HEK293 (cell line): Measurements from ENCODE around the gene MGLL.

Experiments used
- CTCF ChIA-PET: fragments of 350-600 bp; formaldehyde crosslinking; extraction: SDS; loops from one replicate; lab custom pipeline; 2021; ENCODE audit warnings: antibody characterized with exemption; lab: Yijun Ruan, JAX
- POLR2A ChIA-PET: fragments of 300-600 bp; formaldehyde crosslinking; extraction: SDS; loops from one replicate; lab custom pipeline; 2020; ENCODE audit warnings: antibody characterized with exemption, inconsistent platforms; lab: Yijun Ruan, JAX
- H3K27ac ChIP-seq: fragments of 200-500 bp; sonication (Bioruptor generic); 2 replicates; pipeline ENCODE4 v1.5.1; 2014; ENCODE audit warnings: low read depth, low read length, control low read depth, inconsistent platforms; ENCODE audit errors: extremely low read depth
- H3K36me3 ChIP-seq, 2 experiments: fragments of 200-500 bp in 1 of 2; sonication (Bioruptor generic) in 1 of 2; 1 replicate in 1 of 2; 2 replicates in 1 of 2; pipeline ENCODE4 v1.5.1; 2014 to 2017; ENCODE audit warnings: inconsistent platforms in 2 of 2, low read length in 2 of 2; ENCODE audit not compliant: control insufficient read depth in 2 of 2, insufficient read depth in 1 of 2
- H3K4me1 ChIP-seq: fragments of 200-500 bp; sonication (Bioruptor generic); 2 replicates; pipeline ENCODE4 v1.5.1; 2014; ENCODE audit warnings: mild to moderate bottlenecking, low read length, inconsistent platforms; ENCODE audit not compliant: control insufficient read depth, insufficient read depth
- H3K4me3 ChIP-seq: 2 replicates; pipeline ENCODE4 v1.5.1; 2011; ENCODE audit warnings: low read depth, mild to moderate bottlenecking, control low read depth, low read length, moderate library complexity
- H3K9me3 ChIP-seq: fragments of 200-500 bp; sonication (Bioruptor generic); 2 replicates; pipeline ENCODE4 v1.5.1; 2014; ENCODE audit warnings: low read depth, low read length, inconsistent platforms; ENCODE audit not compliant: control insufficient read depth, insufficient read depth
- GLIS2 ChIP-seq: fragments of 450-650 bp; formaldehyde crosslinking; IDR thresholded peaks from 2 replicates; pipeline ENCODE4 v1.5.1; 2016; ENCODE audit warnings: missing biosample characterization, missing genetic modification characterization
- KLF7 ChIP-seq: fragments of 450-650 bp; formaldehyde crosslinking; IDR thresholded peaks from 2 replicates; pipeline ENCODE4 v1.5.1; 2016; ENCODE audit warnings: missing biosample characterization, missing genetic modification characterization, borderline replicate concordance
- KLF8 ChIP-seq: fragments of 450-650 bp; formaldehyde crosslinking; IDR thresholded peaks from 2 replicates; pipeline ENCODE4 v1.5.1; 2016; ENCODE audit warnings: missing biosample characterization, missing genetic modification characterization
- REPIN1 ChIP-seq: fragments of 450-650 bp; formaldehyde crosslinking; IDR thresholded peaks from 2 replicates; pipeline ENCODE4 v1.5.1; 2017; ENCODE audit warnings: missing biosample characterization, missing genetic modification characterization, low read depth
- YY1 ChIP-seq: fragments of 450-650 bp; formaldehyde crosslinking; IDR thresholded peaks from 2 replicates; pipeline ENCODE4 v1.5.1; 2018; ENCODE audit warnings: missing biosample characterization, missing genetic modification characterization
- ZBTB26 ChIP-seq: fragments of 450-650 bp; formaldehyde crosslinking; optimal IDR thresholded peaks from 2 replicates; pipeline ENCODE3; 2016; ENCODE audit warnings: missing biosample characterization, mild to moderate bottlenecking, missing genetic modification characterization
- ZBTB48 ChIP-seq: fragments of 450-650 bp; formaldehyde crosslinking; IDR thresholded peaks from 2 replicates; pipeline ENCODE4 v1.5.1; 2016; ENCODE audit warnings: missing biosample characterization, missing genetic modification characterization
- ZFP3 ChIP-seq: fragments of 450-650 bp; formaldehyde crosslinking; IDR thresholded peaks from 2 replicates; pipeline ENCODE4 v1.5.1; 2016; ENCODE audit warnings: low read depth, missing biosample characterization, missing genetic modification characterization
- ZNF114 ChIP-seq: fragments of 450-650 bp; formaldehyde crosslinking; IDR thresholded peaks from 2 replicates; pipeline ENCODE4 v1.5.0; 2017; ENCODE audit warnings: missing biosample characterization, missing genetic modification characterization
- ZNF37A ChIP-seq: fragments of 450-650 bp; IDR thresholded peaks from 2 replicates; pipeline ENCODE4 v1.5.1; 2018; ENCODE audit warnings: missing biosample characterization, missing genetic modification characterization
- ZNF426 ChIP-seq: fragments of 450-650 bp; formaldehyde crosslinking; IDR thresholded peaks from 2 replicates; pipeline ENCODE4 v1.5.1; 2017; ENCODE audit warnings: missing biosample characterization, missing genetic modification characterization, mild to moderate bottlenecking, inconsistent platforms, moderate library complexity
- ZNF473 ChIP-seq: fragments of 450-650 bp; formaldehyde crosslinking; IDR thresholded peaks from 2 replicates; pipeline ENCODE4 v1.5.1; 2017; ENCODE audit warnings: missing biosample characterization, missing genetic modification characterization
- ZNF518A ChIP-seq: fragments of 450-650 bp; formaldehyde crosslinking; conservative IDR thresholded peaks from 2 replicates; pipeline ENCODE4 v1.5.1; 2016; ENCODE audit warnings: low read depth, missing biosample characterization, missing genetic modification characterization
- ZNF561 ChIP-seq: fragments of 450-650 bp; IDR thresholded peaks from 2 replicates; pipeline ENCODE4 v1.5.1; 2018; ENCODE audit warnings: missing biosample characterization, missing genetic modification characterization, borderline replicate concordance
- ZNF704 ChIP-seq: fragments of 450-650 bp; formaldehyde crosslinking; IDR thresholded peaks from 2 replicates; pipeline ENCODE4 v1.5.1; 2016; ENCODE audit warnings: missing biosample characterization, missing genetic modification characterization
- ZNF76 ChIP-seq: fragments of 450-650 bp; formaldehyde crosslinking; IDR thresholded peaks from 2 replicates; pipeline ENCODE4; 2016; ENCODE audit warnings: low read depth, missing biosample characterization, missing genetic modification characterization, borderline replicate concordance
- ZSCAN16 ChIP-seq: fragments of 450-650 bp; formaldehyde crosslinking; IDR thresholded peaks from 2 replicates; pipeline ENCODE4 v1.5.1; 2016; ENCODE audit warnings: missing biosample characterization, missing genetic modification characterization
- TF ChIP-seq, protein P1 (sequence below): fragments of 450-650 bp; formaldehyde crosslinking; IDR thresholded peaks from 2 replicates; pipeline ENCODE4 v1.5.1; 2016; ENCODE audit warnings: missing biosample characterization, missing genetic modification characterization
- TF ChIP-seq, protein P2 (sequence below): fragments of 450-650 bp; formaldehyde crosslinking; IDR thresholded peaks from 2 replicates; pipeline ENCODE4 v1.5.1; 2017; ENCODE audit warnings: missing biosample characterization, missing genetic modification characterization
- TF ChIP-seq, protein P3 (sequence below): fragments of 450-650 bp; formaldehyde crosslinking; IDR thresholded peaks from 2 replicates; pipeline ENCODE4 v1.5.1; 2016; ENCODE audit warnings: missing biosample characterization, missing genetic modification characterization
- TF ChIP-seq, protein P4 (sequence below): fragments of 450-650 bp; formaldehyde crosslinking; conservative IDR thresholded peaks from 2 replicates; pipeline ENCODE4 v1.5.1; 2016; ENCODE audit warnings: low read depth, missing biosample characterization, missing genetic modification characterization

MGLL gene

GRCh38 chr3:127822682-127823425, 539 bp upstream of the MGLL start (continued):
- no peak for TF ChIP-seq ZBTB48
- peak; percentile 16; the same call in 1 of the 2 replicates for TF ChIP-seq GLIS2
- no peak for TF ChIP-seq ZNF518A (tag by site-specific recombination)
- no peak for TF ChIP-seq ZSCAN16
- TF ChIP-seq ZNF37A (tag by site-specific recombination), result no peak
- TF ChIP-seq KLF8 (tag by site-specific recombination), result peak; percentile 29; the same call in 1 of the 2 replicates
- TF ChIP-seq, protein P1, sequence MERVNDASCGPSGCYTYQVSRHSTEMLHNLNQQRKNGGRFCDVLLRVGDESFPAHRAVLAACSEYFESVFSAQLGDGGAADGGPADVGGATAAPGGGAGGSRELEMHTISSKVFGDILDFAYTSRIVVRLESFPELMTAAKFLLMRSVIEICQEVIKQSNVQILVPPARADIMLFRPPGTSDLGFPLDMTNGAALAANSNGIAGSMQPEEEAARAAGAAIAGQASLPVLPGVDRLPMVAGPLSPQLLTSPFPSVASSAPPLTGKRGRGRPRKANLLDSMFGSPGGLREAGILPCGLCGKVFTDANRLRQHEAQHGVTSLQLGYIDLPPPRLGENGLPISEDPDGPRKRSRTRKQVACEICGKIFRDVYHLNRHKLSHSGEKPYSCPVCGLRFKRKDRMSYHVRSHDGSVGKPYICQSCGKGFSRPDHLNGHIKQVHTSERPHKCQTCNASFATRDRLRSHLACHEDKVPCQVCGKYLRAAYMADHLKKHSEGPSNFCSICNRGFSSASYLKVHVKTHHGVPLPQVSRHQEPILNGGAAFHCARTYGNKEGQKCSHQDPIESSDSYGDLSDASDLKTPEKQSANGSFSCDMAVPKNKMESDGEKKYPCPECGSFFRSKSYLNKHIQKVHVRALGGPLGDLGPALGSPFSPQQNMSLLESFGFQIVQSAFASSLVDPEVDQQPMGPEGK (tag by site-specific recombination), result peak; percentile 72
- TF ChIP-seq, protein P2, sequence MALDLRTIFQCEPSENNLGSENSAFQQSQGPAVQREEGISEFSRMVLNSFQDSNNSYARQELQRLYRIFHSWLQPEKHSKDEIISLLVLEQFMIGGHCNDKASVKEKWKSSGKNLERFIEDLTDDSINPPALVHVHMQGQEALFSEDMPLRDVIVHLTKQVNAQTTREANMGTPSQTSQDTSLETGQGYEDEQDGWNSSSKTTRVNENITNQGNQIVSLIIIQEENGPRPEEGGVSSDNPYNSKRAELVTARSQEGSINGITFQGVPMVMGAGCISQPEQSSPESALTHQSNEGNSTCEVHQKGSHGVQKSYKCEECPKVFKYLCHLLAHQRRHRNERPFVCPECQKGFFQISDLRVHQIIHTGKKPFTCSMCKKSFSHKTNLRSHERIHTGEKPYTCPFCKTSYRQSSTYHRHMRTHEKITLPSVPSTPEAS (tag by site-specific recombination), result peak; percentile 92
- peak; percentile 26; the same call in 1 of the 2 replicates for TF ChIP-seq ZNF76 (tag by site-specific recombination)
- TF ChIP-seq ZNF561, result no peak
- no peak for TF ChIP-seq ZFP3 (tag by site-specific recombination)
- TF ChIP-seq ZBTB26 (tag by site-specific recombination), result peak; percentile 99
- TF ChIP-seq, all 188 proteins: peak for 10

- H3K36me3 ChIP-seq, result no peaks in the 10 kb centered on the region
- 0 out of 2 replicates have a peak, but pooled peaks cover 2% of the 10 kb centered on the region for H3K4me1 ChIP-seq
- CTCF ChIA-PET, result interaction anchor here (0.6 to 1.2 kb wide), 5 partner anchors 9 to 190 kb away, joined by 3 read pairs; no protein-coding TSS in a partner anchor
- POLR2A ChIA-PET, result no interaction called here
- no peak overlapping the region for H3K4me3 ChIP-seq
- no peak overlapping the region for H3K27ac ChIP-seq
- H3K9me3 ChIP-seq, result no peaks in the 10 kb centered on the region
- TF ChIP-seq ZNF473 (tag by site-specific recombination) (no peak), KLF7 (tag by site-specific recombination) (no peak), ZNF561 (no peak), ZNF426 (tag by site-specific recombination) (no peak), YY1 (tag by site-specific recombination) (no peak), ZNF114 (tag by site-specific recombination) (no peak), ZNF704 (no peak), REPIN1 (tag by site-specific recombination) (no peak)
- TF ChIP-seq, protein P3, sequence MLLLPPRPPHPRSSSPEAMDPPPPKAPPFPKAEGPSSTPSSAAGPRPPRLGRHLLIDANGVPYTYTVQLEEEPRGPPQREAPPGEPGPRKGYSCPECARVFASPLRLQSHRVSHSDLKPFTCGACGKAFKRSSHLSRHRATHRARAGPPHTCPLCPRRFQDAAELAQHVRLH (tag by site-specific recombination), result no peak
- TF ChIP-seq, protein P4, sequence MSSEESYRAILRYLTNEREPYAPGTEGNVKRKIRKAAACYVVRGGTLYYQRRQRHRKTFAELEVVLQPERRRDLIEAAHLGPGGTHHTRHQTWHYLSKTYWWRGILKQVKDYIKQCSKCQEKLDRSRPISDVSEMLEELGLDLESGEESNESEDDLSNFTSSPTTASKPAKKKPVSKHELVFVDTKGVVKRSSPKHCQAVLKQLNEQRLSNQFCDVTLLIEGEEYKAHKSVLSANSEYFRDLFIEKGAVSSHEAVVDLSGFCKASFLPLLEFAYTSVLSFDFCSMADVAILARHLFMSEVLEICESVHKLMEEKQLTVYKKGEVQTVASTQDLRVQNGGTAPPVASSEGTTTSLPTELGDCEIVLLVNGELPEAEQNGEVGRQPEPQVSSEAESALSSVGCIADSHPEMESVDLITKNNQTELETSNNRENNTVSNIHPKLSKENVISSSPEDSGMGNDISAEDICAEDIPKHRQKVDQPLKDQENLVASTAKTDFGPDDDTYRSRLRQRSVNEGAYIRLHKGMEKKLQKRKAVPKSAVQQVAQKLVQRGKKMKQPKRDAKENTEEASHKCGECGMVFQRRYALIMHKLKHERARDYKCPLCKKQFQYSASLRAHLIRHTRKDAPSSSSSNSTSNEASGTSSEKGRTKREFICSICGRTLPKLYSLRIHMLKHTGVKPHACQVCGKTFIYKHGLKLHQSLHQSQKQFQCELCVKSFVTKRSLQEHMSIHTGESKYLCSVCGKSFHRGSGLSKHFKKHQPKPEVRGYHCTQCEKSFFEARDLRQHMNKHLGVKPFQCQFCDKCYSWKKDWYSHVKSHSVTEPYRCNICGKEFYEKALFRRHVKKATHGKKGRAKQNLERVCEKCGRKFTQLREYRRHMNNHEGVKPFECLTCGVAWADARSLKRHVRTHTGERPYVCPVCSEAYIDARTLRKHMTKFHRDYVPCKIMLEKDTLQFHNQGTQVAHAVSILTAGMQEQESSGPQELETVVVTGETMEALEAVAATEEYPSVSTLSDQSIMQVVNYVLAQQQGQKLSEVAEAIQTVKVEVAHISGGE (tag by site-specific recombination), result no peak
Observed at GRCh38 chr3:127821394-127821793, 921 bp downstream of the MGLL start.
